HepG2 (cell line): ENCODE results near the gene BAZ2A. TPM values are rescaled to one million over a fixed set of nuclear protein-coding genes. Genes with fewer than 3 reads are reported as not detected.

Experiments
- ATAC-seq: fragments of 200-7000 bp; cut with Tn5 transposase; 3 replicates; pipeline ENCODE4 v1.9.1; 2020; ENCODE audit warnings: mild to moderate bottlenecking, moderate library complexity
- BruUV-seq: library from RNA; stranded (reverse); fragments of 400-500 nt; replicated peaks from 2 replicates; lab custom pipeline; 2021; lab: Mats Ljungman, UMichigan
- CTCF ChIA-PET: fragments of 300-600 bp; formaldehyde crosslinking; extraction: SDS; loops from one replicate; lab custom pipeline; 2021; ENCODE audit warnings: low total read pairs, inconsistent platforms, low intra/inter-chr PET ratio; lab: Yijun Ruan, JAX
- POLR2A ChIA-PET: fragments of 350-600 bp; sonication (Branson Sonifier 250); formaldehyde crosslinking; loops from one replicate; lab custom pipeline; 2020; ENCODE audit warnings: antibody characterized with exemption, inconsistent platforms; lab: Yijun Ruan, JAX
- DNase-seq: peaks from one replicate; pipeline ENCODE4 v3.0.0-alpha.2; 2015; ENCODE audit warnings: low spot score
- FAIRE-seq: peaks from 3 replicates; lab custom pipeline; 2011; peaks lifted over from hg19 to GRCh38; lab: Jason Lieb, UNC
- H2AFZ ChIP-seq: one replicate; pipeline ENCODE4 v1.6.1; 2011; ENCODE audit warnings: low read length, inconsistent platforms
- H3K27ac ChIP-seq: fragments of 300-600 bp; 3 replicates; pipeline ENCODE4 v1.8.0; 2011; ENCODE audit warnings: mixed run types, mild to moderate bottlenecking, mixed read lengths, low read length, inconsistent platforms; ENCODE audit not compliant: insufficient read depth; ENCODE audit errors: extremely low read length
- H3K27me3 ChIP-seq, 2 experiments: fragments of 200-600 bp in 1 of 2; 2 replicates in 1 of 2; 3 replicates in 1 of 2; pipeline versions ENCODE4 v1.6.0 to v1.8.0; 2011; ENCODE audit warnings: low read length in 2 of 2, mild to moderate bottlenecking in 2 of 2, moderate library complexity in 2 of 2, inconsistent platforms in 1 of 2; ENCODE audit not compliant: insufficient read depth in 2 of 2, control insufficient read depth in 1 of 2
- H3K36me3 ChIP-seq, 2 experiments: fragments of 200-600 bp in 1 of 2; replicated peaks in 1 of 2; 2 replicates in 1 of 2; 3 replicates in 1 of 2; pipeline versions ENCODE4 v1.5.1 to v1.8.0; 2011; ENCODE audit warnings: low read length in 2 of 2, inconsistent platforms in 1 of 2; ENCODE audit not compliant: insufficient read depth in 2 of 2, control insufficient read depth in 1 of 2
- H3K4me1 ChIP-seq: 2 replicates; pipeline ENCODE4 v1.5.1; 2012; ENCODE audit warnings: low read length, inconsistent platforms; ENCODE audit not compliant: insufficient read depth
- H3K4me2 ChIP-seq: 2 replicates; pipeline ENCODE4 v1.6.0; 2011; ENCODE audit warnings: low read depth, low read length, inconsistent platforms
- H3K4me3 ChIP-seq, 3 experiments: fragments of 200-600 bp in 1 of 3; sonication (generic), shearing (Covaris generic) in 1 of 3; replicated peaks in 1 of 3; 2 replicates each; pipeline ENCODE4 v1.5.1; 2011 to 2016; ENCODE audit warnings: low read length in 3 of 3, inconsistent platforms in 2 of 3, low read depth in 2 of 3, mild to moderate bottlenecking in 2 of 3, control low read depth in 1 of 3, mixed read lengths in 1 of 3; ENCODE audit not compliant: insufficient read depth in 1 of 3
- H3K79me2 ChIP-seq: one replicate; pipeline ENCODE4 v1.6.1; 2011; ENCODE audit warnings: low read length, inconsistent platforms; ENCODE audit not compliant: insufficient read depth
- H3K9ac ChIP-seq: 2 replicates; pipeline ENCODE4 v1.6.0; 2011; ENCODE audit warnings: mild to moderate bottlenecking, low read depth, low read length, inconsistent platforms; ENCODE audit not compliant: insufficient read depth
- H3K9me3 ChIP-seq: 2 replicates; pipeline ENCODE4 v1.5.1; 2012; ENCODE audit warnings: mild to moderate bottlenecking, low read length
- H4K20me1 ChIP-seq: 2 replicates; pipeline ENCODE4 v1.6.0; 2011; ENCODE audit warnings: inconsistent platforms, mild to moderate bottlenecking, low read length, moderate library complexity; ENCODE audit not compliant: insufficient read depth
- ARID5B ChIP-seq: IDR thresholded peaks from 2 replicates; pipeline ENCODE4 v1.4.0; 2020; ENCODE audit warnings: mild to moderate bottlenecking, missing genetic modification reagents
- CENPX ChIP-seq: sonication (generic); formaldehyde crosslinking; IDR thresholded peaks from 2 replicates; pipeline ENCODE4 v1.9.0; 2021; ENCODE audit warnings: mild to moderate bottlenecking, missing genetic modification reagents, moderate library complexity
- KDM4B ChIP-seq: sonication (generic); formaldehyde crosslinking; IDR thresholded peaks from 2 replicates; pipeline ENCODE4 v1.4.0; 2020; ENCODE audit warnings: missing genetic modification reagents
- MLLT10 ChIP-seq: sonication (generic); formaldehyde crosslinking; IDR thresholded peaks from 2 replicates; pipeline ENCODE4 v1.4.0; 2020; ENCODE audit warnings: missing genetic modification reagents
- NAIF1 ChIP-seq: sonication (generic); formaldehyde crosslinking; IDR thresholded peaks from 2 replicates; pipeline ENCODE4 v1.5.0; 2020; ENCODE audit warnings: mild to moderate bottlenecking, missing genetic modification reagents, borderline replicate concordance
- PBX2 ChIP-seq: IDR thresholded peaks from 2 replicates; pipeline ENCODE4 v1.6.1; 2016; ENCODE audit warnings: control low read depth
- RBM22 ChIP-seq: fragments of 200-400 bp; formaldehyde crosslinking; optimal IDR thresholded peaks from 2 replicates; pipeline ENCODE3; 2017; ENCODE audit warnings: mild to moderate bottlenecking, low read length, moderate library complexity
- TP53 ChIP-seq: sonication (generic); formaldehyde crosslinking; conservative IDR thresholded peaks from 2 replicates; pipeline ENCODE4 v1.4.0; 2020; ENCODE audit warnings: missing genetic modification reagents
- YEATS2 ChIP-seq: sonication (generic); formaldehyde crosslinking; IDR thresholded peaks from 2 replicates; pipeline ENCODE4 v1.4.0; 2020; ENCODE audit warnings: missing genetic modification reagents, borderline replicate concordance
- ZBTB26 ChIP-seq: IDR thresholded peaks from 2 replicates; pipeline ENCODE4 v1.6.1; 2016; ENCODE audit warnings: missing compliant biosample characterization, missing genetic modification reagents, borderline replicate concordance
- ZMAT5 ChIP-seq: sonication (generic); formaldehyde crosslinking; IDR thresholded peaks from 2 replicates; pipeline ENCODE4 v1.5.0; 2020; ENCODE audit warnings: mild to moderate bottlenecking, low read depth, missing genetic modification reagents, borderline replicate concordance
- ZNF205 ChIP-seq: IDR thresholded peaks from 2 replicates; pipeline ENCODE4 v1.6.1; 2018; ENCODE audit warnings: missing biosample characterization, missing genetic modification reagents
- ZNF382 ChIP-seq: sonication (generic); formaldehyde crosslinking; IDR thresholded peaks from 2 replicates; pipeline ENCODE4 v1.5.0; 2020; ENCODE audit warnings: missing genetic modification reagents, mild to moderate bottlenecking, borderline replicate concordance
- ZNF414 ChIP-seq: sonication (generic); formaldehyde crosslinking; IDR thresholded peaks from 2 replicates; pipeline ENCODE4 v1.5.0; 2020; ENCODE audit warnings: missing genetic modification reagents
- ZNF616 ChIP-seq: sonication (generic); formaldehyde crosslinking; IDR thresholded peaks from 2 replicates; pipeline ENCODE4 v1.5.0; 2020; ENCODE audit warnings: low read depth, mild to moderate bottlenecking, missing genetic modification reagents
- in situ Hi-C: cut with HindIII; loops from 2 replicates; pipeline ENCODE4 v1.10.0; 2017; ENCODE audit warnings: low pct_unique_long_range_greater_than_20kb; ENCODE audit not compliant: extremely low pct_ligation_motif_present
- intact Hi-C: fragments of 100-400 bp; cut with micrococcal nuclease; formaldehyde crosslinking; loops from one replicate; pipeline ENCODE4 v1.10.0; 2022; ENCODE audit not compliant: unreplicated experiment
- polyA plus RNA-seq, 8 experiments: library from polyadenylated mRNA; depleted of rRNA in 3 of 8; stranded (reverse) in 7 of 8; unstranded in 1 of 8; fragments of >200 nt; fragmentation: Illumina TruSeq in 4 of 8; extraction: Trizol in 4 of 8; gene quantifications; 2 replicates each; pipeline versions ENCODE4 v1.2.1 to v1.2.3, GENCODE V29; 2011 to 2016; ENCODE audit warnings: low read depth in 4 of 8, missing spikeins in 1 of 8, mixed read lengths in 1 of 8; ENCODE audit not compliant: insufficient read depth in 1 of 8
- total RNA-seq, 5 experiments: library from RNA; depleted of rRNA; stranded (reverse); fragments of >200 nt; fragmentation: Illumina TruSeq; extraction: Trizol; gene quantifications; 2 replicates each; pipeline ENCODE4 v1.2.3, GENCODE V29; 2016; ENCODE audit warnings: low read depth in 1 of 5

BAZ2A gene
- total and polyA plus RNA-seq, 2 of the 13 experiments (the other 11 are each of a cell fraction or from before 2014, with no cell fraction given) = 21.8 to 73.5 TPM

- peaks cover 20% of the 10 kb centered on the region for H4K20me1 ChIP-seq
- no peak for FAIRE-seq
- no peak for TF ChIP-seq PBX2 (CRISPR knock-in tag)
- TF ChIP-seq CENPX (CRISPR knock-in tag) = no peak
- no peak for TF ChIP-seq KDM4B (CRISPR knock-in tag)
- no peak for TF ChIP-seq ZNF414
- TF ChIP-seq ZBTB26 (CRISPR knock-in tag) = no peak
- no peak for TF ChIP-seq NAIF1 (CRISPR knock-in tag)
- no peak for TF ChIP-seq TP53 (CRISPR knock-in tag)
- no peak for TF ChIP-seq ARID5B
- no peak for TF ChIP-seq RBM22
- no peak for TF ChIP-seq ZNF616
- no peak for TF ChIP-seq MLLT10
- TF ChIP-seq ZNF205 = no peak
- TF ChIP-seq YEATS2 = no peak
- no peak for TF ChIP-seq ZMAT5 (CRISPR knock-in tag)
- TF ChIP-seq ZNF382 (CRISPR knock-in tag) = no peak
- POLR2A ChIA-PET = interaction anchor here (0.7 to 2.3 kb wide), 2 partner anchors 10 to 62 kb away, joined by 3 to 6 read pairs; partner anchors contain the start of gene PTGES3
- H3K9me3 ChIP-seq = no peaks in the 10 kb centered on the region
- no TSS peak for BruUV-seq
- no peaks in the 10 kb centered on the region; a peak in 1 of 5 replicates for H3K27me3 ChIP-seq
- CTCF ChIA-PET = no interaction called here
- no peak for ATAC-seq
- no peak overlapping the region for H3K9ac ChIP-seq
- intact Hi-C loops (no loop called here), in situ Hi-C loops (no loop called here)
- peaks cover 0 to 21% of the 10 kb centered on the region in 2 experiments; a peak in 3 of 5 replicates for H3K36me3 ChIP-seq
- no peak overlapping the region for H3K4me3 ChIP-seq
- DNase-seq = no peak
- H3K4me2 ChIP-seq = no peak overlapping the region
- no peak overlapping the region for H2AFZ ChIP-seq
- H3K79me2 ChIP-seq = peaks cover 79% of the 10 kb centered on the region
- peaks cover 63% of the 10 kb centered on the region for H3K4me1 ChIP-seq
- no peak overlapping the region for H3K27ac ChIP-seq
Measured at GRCh38 chr12:56626701-56627100, 3.4 kb downstream of the BAZ2A start.
